Forelimb muscle (tissue), 1 donor: ENCODE measurements around the gene CD46. TPM values are rescaled to one million over a fixed set of nuclear protein-coding genes. Genes with fewer than 3 reads are reported as not detected.

Experiments used
- DNase-seq: peaks from one replicate; pipeline ENCODE4 v3.0.0-alpha.2; 2013; ENCODE audit warnings: low read depth
- polyA plus RNA-seq: library from polyadenylated mRNA; unstranded; fragments of 120-200 nt; gene quantifications from one replicate; pipeline ENCODE4 v1.2.1, GENCODE V29; 2013; ENCODE audit not compliant: insufficient read length

The CD46 gene
- polyA plus RNA-seq, 1 donor, result 78.8 TPM

GRCh38 chr1:207828046-207828445, 76.2 kb downstream of the CD46 start:
- DNase-seq, result no peak

GRCh38 chr1:207828485-207829158, 76.8 kb downstream of the CD46 start:
- DNase-seq, result peak; percentile 34

GRCh38 chr1:207829576-207829975, 77.7 kb downstream of the CD46 start:
- no peak for DNase-seq

GRCh38 chr1:207830788-207831187, 78.9 kb downstream of the CD46 start:
- DNase-seq, result no peak

- DNase-seq, result no peak
These were observed 79.9 kb downstream of the CD46 start for GRCh38 chr1:207831517-207832327.

- no peak for DNase-seq
These were observed 80.9 kb downstream of the CD46 start for GRCh38 chr1:207832796-207833195.

- no peak for DNase-seq
These were observed 81.5 kb downstream of the CD46 start for GRCh38 chr1:207833381-207833780.

GRCh38 chr1:207833956-207834660, 82.3 kb downstream of the CD46 start:
- no peak for DNase-seq

- no peak for DNase-seq
These were observed 84.1 kb downstream of the CD46 start for GRCh38 chr1:207835958-207836357.

GRCh38 chr1:207836591-207837347, 84.9 kb downstream of the CD46 start:
- no peak for DNase-seq

- no peak for DNase-seq
These were observed 85.8 kb downstream of the CD46 start for GRCh38 chr1:207837673-207838072.

- DNase-seq, result no peak
These were observed 86.6 kb downstream of the CD46 start for GRCh38 chr1:207838156-207839082.

GRCh38 chr1:207839083-207839413, 87.2 kb downstream of the CD46 start:
- DNase-seq, result no peak

GRCh38 chr1:207840380-207840779, 88.5 kb downstream of the CD46 start:
- no peak for DNase-seq

GRCh38 chr1:207841293-207841692, 89.4 kb downstream of the CD46 start:
- DNase-seq, result no peak

GRCh38 chr1:207841901-207842300, 90.0 kb downstream of the CD46 start:
- no peak for DNase-seq

GRCh38 chr1:207842506-207842905, 90.7 kb downstream of the CD46 start:
- DNase-seq, result no peak

GRCh38 chr1:207844371-207844770, 92.5 kb downstream of the CD46 start:
- no peak for DNase-seq
